ENCODE data around the gene ABHD16B.

GRCh38 chr20:63836458-63837344 lies 24.6 kb upstream of the ABHD16B start:
- TF ChIP-seq POLR2A (IDR thresholded peaks at IDR 0.05; ENCODE audit: low read depth, low read length) (no peak), POLR2AphosphoS5 (IDR thresholded peaks at IDR 0.05; ENCODE audit: low read depth, low read length) (no peak), TAF1 (IDR thresholded peaks at IDR 0.05; ENCODE audit: low read depth, low read length) (no peak), POU2F2 (IDR thresholded peaks at IDR 0.05; ENCODE audit: low read depth, low read length) (no peak), PAX5 (IDR thresholded peaks at IDR 0.05; ENCODE audit: insufficient read depth, low read length, severe bottlenecking) (no peak), SPI1 (IDR thresholded peaks at IDR 0.05; ENCODE audit: low read depth, low read length) (no peak)
